ENCODE measurements around the gene TNNC1.

TNNC1 gene

GRCh38 chr3:52453496-52454249, at the start of gene TNNC1:
TNNC1 (minus strand) TSS chr3:52454041; CDS start chr3:52454015, 26 bp downstream.
- H3K4me3 ChIP-seq (ENCODE audit: low read depth, low read length): no peak within 1 kb of the TSS

GRCh38 chr3:52502808-52503350, 49.0 kb upstream of the TNNC1 start:
- no peak overlapping the region for H3K4me3 ChIP-seq (ENCODE audit: low read depth, low read length)

GRCh38 chr3:52502001-52502400, 48.2 kb upstream of the TNNC1 start:
- H3K4me3 ChIP-seq (ENCODE audit: low read depth, low read length): no peak overlapping the region

GRCh38 chr3:52501046-52501445, 47.2 kb upstream of the TNNC1 start:
- no peak overlapping the region for H3K4me3 ChIP-seq (ENCODE audit: low read depth, low read length)

GRCh38 chr3:52498137-52499054, 44.6 kb upstream of the TNNC1 start:
- no peak overlapping the region for H3K4me3 ChIP-seq (ENCODE audit: low read depth, low read length)

GRCh38 chr3:52495777-52496602, 42.1 kb upstream of the TNNC1 start:
- no peak overlapping the region for H3K4me3 ChIP-seq (ENCODE audit: low read depth, low read length)

- no peak within 1 kb of the TSS for H3K4me3 ChIP-seq (ENCODE audit: low read depth, low read length)
Measured at GRCh38 chr3:52494886-52495495, 41.1 kb upstream of the TNNC1 start, which contains the start of gene STAB1. STAB1 (plus strand) TSS chr3:52495338; CDS start chr3:52495414, 76 bp downstream.

- H3K4me3 ChIP-seq (ENCODE audit: low read depth, low read length): no peak overlapping the region
Measured at GRCh38 chr3:52494445-52494844, 40.6 kb upstream of the TNNC1 start.

- no peak overlapping the region for H3K4me3 ChIP-seq (ENCODE audit: low read depth, low read length)
Measured at GRCh38 chr3:52493232-52494017, 39.6 kb upstream of the TNNC1 start.

GRCh38 chr3:52492059-52492458, 38.2 kb upstream of the TNNC1 start:
- H3K4me3 ChIP-seq (ENCODE audit: low read depth, low read length): no peak overlapping the region

GRCh38 chr3:52490939-52491526, 37.2 kb upstream of the TNNC1 start:
- H3K4me3 ChIP-seq (ENCODE audit: low read depth, low read length): no peak overlapping the region

- no peak overlapping the region for H3K4me3 ChIP-seq (ENCODE audit: low read depth, low read length)
Measured at GRCh38 chr3:52490035-52490938, 36.4 kb upstream of the TNNC1 start.

GRCh38 chr3:52489453-52489852, 35.6 kb upstream of the TNNC1 start:
- H3K4me3 ChIP-seq (ENCODE audit: low read depth, low read length): no peak overlapping the region

- no peak overlapping the region for H3K4me3 ChIP-seq (ENCODE audit: low read depth, low read length)
Measured at GRCh38 chr3:52488746-52489145, 34.9 kb upstream of the TNNC1 start.

- no peak overlapping the region for H3K4me3 ChIP-seq (ENCODE audit: low read depth, low read length)
Measured at GRCh38 chr3:52487788-52488691, 34.2 kb upstream of the TNNC1 start.

- H3K4me3 ChIP-seq (ENCODE audit: low read depth, low read length): no peak overlapping the region
Measured at GRCh38 chr3:52487050-52487787, 33.4 kb upstream of the TNNC1 start.

Data from iPS-11a (cell line).